Measurements from ENCODE around the gene COX6B2.

The COX6B2 gene

GRCh38 chr19:55302318-55302703 lies 52.2 kb downstream of the COX6B2 start:
- H3K4me1 ChIP-seq (ENCODE audit: control insufficient read depth in 2 of 2, insufficient read depth in 1 of 2, low read depth in 1 of 2, low read length in 2 of 2): peaks cover 13 to 14% of the 10 kb centered on the region in 2 donors

GRCh38 chr19:55301459-55302317 lies 52.8 kb downstream of the COX6B2 start:
- Histone ChIP-seq H2BK5ac (ENCODE audit: low read length) (peak overlapping the region; percentile 84), H2BK12ac (ENCODE audit: low read length) (peak overlapping the region; percentile 50), H3K23ac (ENCODE audit: low read depth, low read length, poor library complexity) (peak overlapping the region; percentile 81), H2AFZ (ENCODE audit: low read length) (peak overlapping the region; percentile 79), H2BK15ac (ENCODE audit: low read length) (no peak overlapping the region), H3K4me2 (ENCODE audit: insufficient read depth, low read length, poor library complexity, severe bottlenecking) (peak overlapping the region; percentile 46), H3K4ac (ENCODE audit: low read length) (no peak overlapping the region), H2AK5ac (ENCODE audit: low read depth, low read length) (peak overlapping the region; percentile 90), H3K79me1 (ENCODE audit: low read depth, low read length) (no peaks in the 10 kb centered on the region), H3K27ac (replicated peaks; ENCODE audit: low read length) (peak overlapping the region; percentile 92), H3K18ac (ENCODE audit: low read length) (peak overlapping the region; percentile 84), H3K4me1 (ENCODE audit: control insufficient read depth in 2 of 2, insufficient read depth in 1 of 2, low read depth in 1 of 2, low read length in 2 of 2) (peaks cover 13 to 14% of the 10 kb centered on the region in 2 donors), H3K27me3 (ENCODE audit: control insufficient read depth in 3 of 3, insufficient read depth in 3 of 3, low read depth in 1 of 3, low read length in 3 of 3) (no peaks in the 10 kb centered on the region), H4K8ac (ENCODE audit: low read depth, low read length) (peak overlapping the region; percentile 66), H3K14ac (ENCODE audit: low read length) (peak overlapping the region; percentile 83), H2BK120ac (ENCODE audit: low read depth, low read length) (peak overlapping the region; percentile 44), H3K9ac (ENCODE audit: low read depth, low read length, poor library complexity) (peak overlapping the region; percentile 82), H4K91ac (ENCODE audit: low read depth, low read length, poor library complexity) (peak overlapping the region; percentile 83), H3K36me3 (replicated peaks in 1 of 2; ENCODE audit: control insufficient read depth in 2 of 2, insufficient read depth in 2 of 2, low read length in 2 of 2) (peaks cover 45 to 69% of the 10 kb centered on the region in 2 donors), H3K9me3 (replicated peaks in 1 of 2; ENCODE audit: control insufficient read depth in 2 of 2, insufficient read depth in 1 of 2, low read depth in 1 of 2, low read length in 2 of 2) (peaks cover 0 to 2% of the 10 kb centered on the region in 2 donors), H3K4me3 (ENCODE audit: low read length in 2 of 2) (no peak overlapping the region)
- peak; percentile 91 for DNase-seq (ENCODE audit: low spot score)
- no CpG with 5 or more reads among the region's 42 CpGs for WGBS, 2 donors (ENCODE audit: extremely low coverage in 2 of 2, insufficient read length in 2 of 2, insufficient replicate concordance in 1 of 2)

More at GRCh38 chr19:55302318-55302703, 52.2 kb downstream of the COX6B2 start:
- no peak overlapping the region for H2BK15ac ChIP-seq (ENCODE audit: low read length)
- no peak overlapping the region for H3K4me3 ChIP-seq (ENCODE audit: low read length in 2 of 2)
- no peak overlapping the region for H4K8ac ChIP-seq (ENCODE audit: low read depth, low read length)
- H3K4ac ChIP-seq (ENCODE audit: low read length): no peak overlapping the region
- peak overlapping the region; percentile 69 for H3K23ac ChIP-seq (ENCODE audit: low read depth, low read length, poor library complexity)
- H3K18ac ChIP-seq (ENCODE audit: low read length): peak overlapping the region; percentile 55
- no peak overlapping the region for H2AFZ ChIP-seq (ENCODE audit: low read length)
- no peak overlapping the region for H3K14ac ChIP-seq (ENCODE audit: low read length)
- no peak overlapping the region for H2BK120ac ChIP-seq (ENCODE audit: low read depth, low read length)
- H3K27me3 ChIP-seq (ENCODE audit: control insufficient read depth in 3 of 3, insufficient read depth in 3 of 3, low read depth in 1 of 3, low read length in 3 of 3): no peaks in the 10 kb centered on the region
- peaks cover 0 to 2% of the 10 kb centered on the region in 2 donors for H3K9me3 ChIP-seq (replicated peaks in 1 of 2; ENCODE audit: control insufficient read depth in 2 of 2, insufficient read depth in 1 of 2, low read depth in 1 of 2, low read length in 2 of 2)
- peak overlapping the region; percentile 84 for H2BK5ac ChIP-seq (ENCODE audit: low read length)
- WGBS, 2 donors (ENCODE audit: extremely low coverage in 2 of 2, insufficient read length in 2 of 2, insufficient replicate concordance in 1 of 2): no CpG with 5 or more reads among the region's 12 CpGs
- H3K27ac ChIP-seq (replicated peaks; ENCODE audit: low read length): no peak overlapping the region
- H2AK5ac ChIP-seq (ENCODE audit: low read depth, low read length): peak overlapping the region; percentile 64
- H3K79me1 ChIP-seq (ENCODE audit: low read depth, low read length): no peaks in the 10 kb centered on the region
- no peak overlapping the region for H3K9ac ChIP-seq (ENCODE audit: low read depth, low read length, poor library complexity)
- H2BK12ac ChIP-seq (ENCODE audit: low read length): peak overlapping the region; percentile 50
- no peak overlapping the region for H4K91ac ChIP-seq (ENCODE audit: low read depth, low read length, poor library complexity)
- H3K4me2 ChIP-seq (ENCODE audit: insufficient read depth, low read length, poor library complexity, severe bottlenecking): no peak overlapping the region
- peaks cover 47 to 72% of the 10 kb centered on the region in 2 donors for H3K36me3 ChIP-seq (replicated peaks in 1 of 2; ENCODE audit: control insufficient read depth in 2 of 2, insufficient read depth in 2 of 2, low read length in 2 of 2)
- no peak for DNase-seq (ENCODE audit: low spot score)

GRCh38 chr19:55300886-55301458 lies 53.5 kb downstream of the COX6B2 start:
- Histone ChIP-seq H2BK15ac (ENCODE audit: low read length) (no peak overlapping the region), H3K79me1 (ENCODE audit: low read depth, low read length) (no peaks in the 10 kb centered on the region), H2BK120ac (ENCODE audit: low read depth, low read length) (peak overlapping the region; percentile 44), H4K8ac (ENCODE audit: low read depth, low read length) (peak overlapping the region; percentile 66), H2BK5ac (ENCODE audit: low read length) (peak overlapping the region; percentile 84), H3K9ac (ENCODE audit: low read depth, low read length, poor library complexity) (peak overlapping the region; percentile 82), H4K91ac (ENCODE audit: low read depth, low read length, poor library complexity) (peak overlapping the region; percentile 83), H3K27ac (replicated peaks; ENCODE audit: low read length) (peak overlapping the region; percentile 92), H3K4ac (ENCODE audit: low read length) (no peak overlapping the region), H3K18ac (ENCODE audit: low read length) (peak overlapping the region; percentile 84), H3K36me3 (replicated peaks in 1 of 2; ENCODE audit: control insufficient read depth in 2 of 2, insufficient read depth in 2 of 2, low read length in 2 of 2) (peaks cover 41 to 66% of the 10 kb centered on the region in 2 donors), H3K4me3 (ENCODE audit: low read length in 2 of 2) (no peak overlapping the region), H3K23ac (ENCODE audit: low read depth, low read length, poor library complexity) (peak overlapping the region; percentile 81), H2BK12ac (ENCODE audit: low read length) (peak overlapping the region; percentile 50), H3K9me3 (replicated peaks in 1 of 2; ENCODE audit: control insufficient read depth in 2 of 2, insufficient read depth in 1 of 2, low read depth in 1 of 2, low read length in 2 of 2) (peaks cover 0 to 2% of the 10 kb centered on the region in 2 donors), H3K27me3 (ENCODE audit: control insufficient read depth in 3 of 3, insufficient read depth in 3 of 3, low read depth in 1 of 3, low read length in 3 of 3) (no peaks in the 10 kb centered on the region), H2AK5ac (ENCODE audit: low read depth, low read length) (peak overlapping the region; percentile 90), H3K4me2 (ENCODE audit: insufficient read depth, low read length, poor library complexity, severe bottlenecking) (peak overlapping the region; percentile 46), H2AFZ (ENCODE audit: low read length) (no peak overlapping the region), H3K4me1 (ENCODE audit: control insufficient read depth in 2 of 2, insufficient read depth in 1 of 2, low read depth in 1 of 2, low read length in 2 of 2) (peaks cover 13 to 14% of the 10 kb centered on the region in 2 donors), H3K14ac (ENCODE audit: low read length) (peak overlapping the region; percentile 83)
- WGBS, 2 donors (ENCODE audit: extremely low coverage in 2 of 2, insufficient read length in 2 of 2, insufficient replicate concordance in 1 of 2): no CpG with 5 or more reads among the region's 15 CpGs
- DNase-seq (ENCODE audit: low spot score): peak; percentile 63

- no CpG with 5 or more reads among the region's 10 CpGs for WGBS, 2 donors (ENCODE audit: extremely low coverage in 2 of 2, insufficient read length in 2 of 2, insufficient replicate concordance in 1 of 2)
These were observed 54.5 kb downstream of the COX6B2 start for GRCh38 chr19:55299991-55300390.

More at GRCh38 chr19:55299991-55300390, 54.5 kb downstream of the COX6B2 start:
- Histone ChIP-seq H3K4me3 (ENCODE audit: low read length in 2 of 2) (peak overlapping the region in 1 of 2 donors; percentile 3), H4K91ac (ENCODE audit: low read depth, low read length, poor library complexity) (no peak overlapping the region), H3K4ac (ENCODE audit: low read length) (no peak overlapping the region), H2BK5ac (ENCODE audit: low read length) (no peak overlapping the region), H4K8ac (ENCODE audit: low read depth, low read length) (no peak overlapping the region), H3K9ac (ENCODE audit: low read depth, low read length, poor library complexity) (peak overlapping the region; percentile 47), H2AK5ac (ENCODE audit: low read depth, low read length) (no peak overlapping the region), H3K23ac (ENCODE audit: low read depth, low read length, poor library complexity) (no peak overlapping the region), H3K27ac (replicated peaks; ENCODE audit: low read length) (no peak overlapping the region), H3K4me2 (ENCODE audit: insufficient read depth, low read length, poor library complexity, severe bottlenecking) (no peak overlapping the region), H2BK120ac (ENCODE audit: low read depth, low read length) (no peak overlapping the region), H3K18ac (ENCODE audit: low read length) (no peak overlapping the region), H3K27me3 (ENCODE audit: control insufficient read depth in 3 of 3, insufficient read depth in 3 of 3, low read depth in 1 of 3, low read length in 3 of 3) (no peaks in the 10 kb centered on the region), H3K36me3 (replicated peaks in 1 of 2; ENCODE audit: control insufficient read depth in 2 of 2, insufficient read depth in 2 of 2, low read length in 2 of 2) (peaks cover 38 to 65% of the 10 kb centered on the region in 2 donors), H3K14ac (ENCODE audit: low read length) (no peak overlapping the region), H3K79me1 (ENCODE audit: low read depth, low read length) (no peaks in the 10 kb centered on the region), H3K4me1 (ENCODE audit: control insufficient read depth in 2 of 2, insufficient read depth in 1 of 2, low read depth in 1 of 2, low read length in 2 of 2) (peaks cover 13 to 14% of the 10 kb centered on the region in 2 donors), H3K9me3 (replicated peaks in 1 of 2; ENCODE audit: control insufficient read depth in 2 of 2, insufficient read depth in 1 of 2, low read depth in 1 of 2, low read length in 2 of 2) (peaks cover 0 to 2% of the 10 kb centered on the region in 2 donors), H2BK12ac (ENCODE audit: low read length) (no peak overlapping the region), H2BK15ac (ENCODE audit: low read length) (no peak overlapping the region), H2AFZ (ENCODE audit: low read length) (no peak overlapping the region)
- no peak for DNase-seq (ENCODE audit: low spot score)
